Upper lobe of left lung (tissue), 4 donors: ENCODE measurements around the gene DEFB124.
"Not testable (repeated sequence)": the region's sequence is repeated elsewhere in the genome, so short reads cannot be mapped to it uniquely, and the experiment has no call there.

Experiments
- EP300 ChIP-seq, 4 donors: sonication (generic); formaldehyde crosslinking; IDR thresholded peaks; one replicate each; pipeline ENCODE4 v1.5.1; 2017; ENCODE audit warnings: antibody characterized with exemption in 4 of 4, control low read depth in 2 of 4
- POLR2A ChIP-seq, 4 donors: fragments of 450-650 bp; IDR thresholded peaks; one replicate each; pipeline ENCODE4 v1.5.1; 2016 to 2017; ENCODE audit warnings: antibody characterized with exemption in 4 of 4, mild to moderate bottlenecking in 2 of 4
- TF ChIP-seq, protein P1 (sequence below), 6 experiments: fragments of 450-650 bp in 4 of 6; fragments of 200-600 bp in 2 of 6; sonication (generic) in 2 of 6; IDR thresholded peaks; one replicate each; pipeline ENCODE4 v1.5.1; 2016 to 2019; ENCODE audit warnings: antibody characterized with exemption in 6 of 6

DNA sequence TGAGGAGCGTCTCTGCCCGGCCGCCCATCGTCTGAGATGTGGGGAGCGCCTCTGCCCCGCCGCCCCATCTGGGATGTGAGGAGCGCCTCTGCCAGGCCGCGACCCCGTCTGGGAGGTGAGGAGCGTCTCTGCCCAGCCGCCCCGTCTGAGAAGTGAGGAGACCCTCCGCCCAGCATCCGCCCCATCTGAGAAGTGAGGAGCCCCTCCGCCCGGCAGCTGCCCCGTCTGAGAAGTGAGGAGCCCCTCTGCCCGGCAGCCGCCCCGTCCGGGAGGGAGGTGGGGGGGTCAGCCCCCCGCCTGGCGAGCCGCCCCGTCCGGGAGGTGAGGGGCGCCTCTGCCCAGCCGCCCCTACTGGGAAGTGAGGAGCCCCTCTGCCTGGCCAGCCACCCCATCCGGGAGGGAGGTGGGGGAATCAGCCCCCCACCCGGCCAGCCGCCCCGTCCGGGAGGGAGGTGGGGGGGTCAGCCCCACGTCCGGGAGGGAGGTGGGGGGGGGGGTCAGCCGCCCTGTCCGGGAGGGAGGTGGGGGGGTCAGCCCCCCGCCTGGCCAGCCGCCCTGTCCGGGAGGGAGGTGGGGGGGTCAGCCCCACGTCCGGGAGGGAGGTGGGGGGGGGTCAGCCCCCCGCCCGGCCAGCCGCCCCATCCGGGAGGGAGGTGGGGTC, 47.9 kb downstream of the DEFB124 start:
- not testable (repeated sequence) for TF ChIP-seq POLR2A, EP300 (IDR thresholded peaks at IDR 0.05)
- TF ChIP-seq, protein P1, sequence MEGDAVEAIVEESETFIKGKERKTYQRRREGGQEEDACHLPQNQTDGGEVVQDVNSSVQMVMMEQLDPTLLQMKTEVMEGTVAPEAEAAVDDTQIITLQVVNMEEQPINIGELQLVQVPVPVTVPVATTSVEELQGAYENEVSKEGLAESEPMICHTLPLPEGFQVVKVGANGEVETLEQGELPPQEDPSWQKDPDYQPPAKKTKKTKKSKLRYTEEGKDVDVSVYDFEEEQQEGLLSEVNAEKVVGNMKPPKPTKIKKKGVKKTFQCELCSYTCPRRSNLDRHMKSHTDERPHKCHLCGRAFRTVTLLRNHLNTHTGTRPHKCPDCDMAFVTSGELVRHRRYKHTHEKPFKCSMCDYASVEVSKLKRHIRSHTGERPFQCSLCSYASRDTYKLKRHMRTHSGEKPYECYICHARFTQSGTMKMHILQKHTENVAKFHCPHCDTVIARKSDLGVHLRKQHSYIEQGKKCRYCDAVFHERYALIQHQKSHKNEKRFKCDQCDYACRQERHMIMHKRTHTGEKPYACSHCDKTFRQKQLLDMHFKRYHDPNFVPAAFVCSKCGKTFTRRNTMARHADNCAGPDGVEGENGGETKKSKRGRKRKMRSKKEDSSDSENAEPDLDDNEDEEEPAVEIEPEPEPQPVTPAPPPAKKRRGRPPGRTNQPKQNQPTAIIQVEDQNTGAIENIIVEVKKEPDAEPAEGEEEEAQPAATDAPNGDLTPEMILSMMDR (IDR thresholded peaks at IDR 0.05) = not testable (repeated sequence)
